Neural progenitor cell (in vitro differentiated cells): Measurements from ENCODE around the gene PSEN1. TPM values are rescaled to one million over a fixed set of nuclear protein-coding genes. Genes with fewer than 3 reads are reported as not detected.

Experiments
- DNase-seq: peaks from one replicate; pipeline ENCODE4 v3.0.0-alpha.2; 2016; ENCODE audit warnings: low spot score
- H2AFZ ChIP-seq: fragments of 200-600 bp; sonication (generic); replicated peaks from 2 replicates; pipeline ENCODE4 v1.6.1; 2016; ENCODE audit warnings: antibody characterized with exemption
- H3F3A ChIP-seq: fragments of 200-600 bp; sonication (generic); 2 replicates; pipeline ENCODE4 v1.6.1; 2016; ENCODE audit warnings: antibody characterized with exemption, low read depth
- H3K27ac ChIP-seq: fragments of 200-600 bp; sonication (generic); 2 replicates; pipeline ENCODE4 v1.5.1; 2016; ENCODE audit warnings: mild to moderate bottlenecking
- H3K27me3 ChIP-seq: fragments of 200-600 bp; sonication (generic); 2 replicates; pipeline ENCODE4 v1.6.1; 2016; ENCODE audit warnings: mild to moderate bottlenecking, moderate library complexity
- H3K36me3 ChIP-seq: fragments of 200-600 bp; sonication (generic); 2 replicates; pipeline ENCODE4 v1.5.1; 2016
- H3K4me1 ChIP-seq: fragments of 200-600 bp; sonication (generic); 2 replicates; pipeline ENCODE4 v1.6.1; 2016; ENCODE audit warnings: mixed run types
- H3K4me2 ChIP-seq: fragments of 200-600 bp; sonication (generic); 2 replicates; pipeline ENCODE4 v1.6.1; 2016
- H3K4me3 ChIP-seq: fragments of 200-600 bp; sonication (generic); 2 replicates; pipeline ENCODE4 v1.5.1; 2016
- H3K79me2 ChIP-seq: fragments of 200-600 bp; sonication (generic); 2 replicates; pipeline ENCODE4 v1.6.1; 2016; ENCODE audit warnings: low read depth
- H3K9ac ChIP-seq: fragments of 200-600 bp; sonication (generic); 2 replicates; pipeline ENCODE4 v1.6.1; 2016
- H3K9me3 ChIP-seq: fragments of 200-600 bp; sonication (generic); 2 replicates; pipeline ENCODE4 v1.5.1; 2016; ENCODE audit warnings: low read depth
- H4K20me1 ChIP-seq: fragments of 200-600 bp; sonication (generic); 2 replicates; pipeline ENCODE4 v1.6.1; 2016; ENCODE audit warnings: low read depth
- H3K27ac Mint-ChIP-seq: 3 replicates; pipeline ENCODE4 v1.8.0; 2021; ENCODE audit warnings: mixed read lengths
- H3K27me3 Mint-ChIP-seq: 2 replicates; pipeline ENCODE4 v1.8.0; 2022; ENCODE audit warnings: low read depth, mild to moderate bottlenecking, inconsistent platforms, moderate library complexity, mixed read lengths; ENCODE audit not compliant: insufficient read depth
- H3K36me3 Mint-ChIP-seq: 3 replicates; pipeline ENCODE4 v1.8.0; 2021; ENCODE audit warnings: mixed read lengths
- H3K4me1 Mint-ChIP-seq: 3 replicates; pipeline ENCODE4 v1.8.0; 2021; ENCODE audit warnings: mixed read lengths
- H3K4me3 Mint-ChIP-seq: 3 replicates; pipeline ENCODE4 v1.8.0; 2021; ENCODE audit warnings: mild to moderate bottlenecking, moderate library complexity, mixed read lengths
- H3K9me3 Mint-ChIP-seq: 3 replicates; pipeline ENCODE4 v1.8.0; 2020; ENCODE audit warnings: mixed read lengths
- CTCF ChIP-seq: fragments of 200-600 bp; sonication (generic); IDR thresholded peaks from 2 replicates; pipeline ENCODE4 v1.5.1; 2017; ENCODE audit warnings: antibody characterized with exemption, mild to moderate bottlenecking
- EZH2 ChIP-seq: fragments of 200-600 bp; sonication (generic); IDR thresholded peaks from 2 replicates; pipeline ENCODE4 v1.6.1; 2017; ENCODE audit warnings: antibody characterized with exemption, mild to moderate bottlenecking, moderate library complexity
- EZH2phosphoT487 ChIP-seq: fragments of 200-600 bp; sonication (generic); IDR thresholded peaks from 2 replicates; pipeline ENCODE4 v1.6.1; 2017; ENCODE audit warnings: antibody characterized with exemption
- total RNA-seq: library from RNA; depleted of rRNA; stranded (reverse); fragments of >200 nt; gene quantifications from 2 replicates; pipeline ENCODE4 v1.2.3, GENCODE V29; 2015; ENCODE audit warnings: low replicate concordance

The PSEN1 gene
- total RNA-seq, 1 donor from 2014 or later, result 80.5 TPM

GRCh38 chr14:73258845-73259611 is 122.7 kb downstream of the PSEN1 start:
- H3K27ac Mint-ChIP-seq, result no peak overlapping the region
- Histone ChIP-seq H3K4me2 (no peak overlapping the region), H3K79me2 (no peaks in the 10 kb centered on the region), H3K36me3 (no peaks in the 10 kb centered on the region), H3F3A (no peaks in the 10 kb centered on the region), H3K27ac (no peak overlapping the region), H3K4me3 (no peak overlapping the region), H3K9me3 (no peaks in the 10 kb centered on the region), H3K4me1 (no peaks in the 10 kb centered on the region), H3K27me3 (no peaks in the 10 kb centered on the region), H3K9ac (no peak overlapping the region), H4K20me1 (no peaks in the 10 kb centered on the region), H2AFZ (no peak overlapping the region)
- TF ChIP-seq EZH2, result no peak
- no peak for TF ChIP-seq CTCF
- no peak for TF ChIP-seq EZH2phosphoT487
- H3K4me1 Mint-ChIP-seq, result peaks cover 8% of the 10 kb centered on the region
- H3K36me3 Mint-ChIP-seq, result no peaks in the 10 kb centered on the region
- H3K27me3 Mint-ChIP-seq, result no peaks in the 10 kb centered on the region
- H3K9me3 Mint-ChIP-seq, result no peaks in the 10 kb centered on the region
- DNase-seq, result no peak
- H3K4me3 Mint-ChIP-seq, result no peak overlapping the region

- H3K9me3 ChIP-seq, result no peaks in the 10 kb centered on the region
- Mint-ChIP-seq H3K27ac (no peak overlapping the region), H3K9me3 (no peaks in the 10 kb centered on the region), H3K4me1 (peaks cover 8% of the 10 kb centered on the region), H3K36me3 (no peaks in the 10 kb centered on the region), H3K27me3 (no peaks in the 10 kb centered on the region), H3K4me3 (no peak overlapping the region)
- no peaks in the 10 kb centered on the region for H3K27me3 ChIP-seq
- no peak overlapping the region for H2AFZ ChIP-seq
- H3K79me2 ChIP-seq, result no peaks in the 10 kb centered on the region
- H3K27ac ChIP-seq, result no peak overlapping the region
- H3F3A ChIP-seq, result no peaks in the 10 kb centered on the region
- H3K9ac ChIP-seq, result no peak overlapping the region
- H3K4me3 ChIP-seq, result no peak overlapping the region
- TF ChIP-seq EZH2 (no peak), CTCF (no peak), EZH2phosphoT487 (no peak)
- no peak overlapping the region for H3K4me2 ChIP-seq
- DNase-seq, result no peak
- H3K36me3 ChIP-seq, result no peaks in the 10 kb centered on the region
- no peaks in the 10 kb centered on the region for H3K4me1 ChIP-seq
- no peaks in the 10 kb centered on the region for H4K20me1 ChIP-seq
Observed at GRCh38 chr14:73259837-73260236, 123.5 kb downstream of the PSEN1 start.

GRCh38 chr14:73260574-73260973 is 124.3 kb downstream of the PSEN1 start:
- Histone ChIP-seq H3K27ac (no peak overlapping the region), H4K20me1 (no peaks in the 10 kb centered on the region), H3F3A (no peaks in the 10 kb centered on the region), H3K4me2 (no peak overlapping the region), H3K4me3 (no peak overlapping the region), H3K9me3 (no peaks in the 10 kb centered on the region), H2AFZ (no peak overlapping the region), H3K27me3 (no peaks in the 10 kb centered on the region), H3K4me1 (no peaks in the 10 kb centered on the region), H3K9ac (no peak overlapping the region), H3K36me3 (no peaks in the 10 kb centered on the region), H3K79me2 (no peaks in the 10 kb centered on the region)
- DNase-seq, result no peak
- TF ChIP-seq CTCF, result no peak
- no peak for TF ChIP-seq EZH2
- TF ChIP-seq EZH2phosphoT487, result no peak
- Mint-ChIP-seq H3K9me3 (no peaks in the 10 kb centered on the region), H3K4me1 (peaks cover 3% of the 10 kb centered on the region), H3K4me3 (no peak overlapping the region), H3K27ac (no peak overlapping the region), H3K36me3 (no peaks in the 10 kb centered on the region), H3K27me3 (no peaks in the 10 kb centered on the region)
